ENCODE data around the gene TPRKB. TPM values are rescaled to one million over a fixed set of nuclear protein-coding genes. Genes with fewer than 3 reads are reported as not detected.

TPRKB gene
- total RNA-seq (2022; extraction: Qiagen RNA extraction): 67.3 to 107 TPM (median 83.2 TPM) in 5 replicates

GRCh38 chr2:73736855-73737779 is at the start of gene TPRKB:
Gene TPRKB, minus strand, starts transcription at chr2:73737345. Its CDS starts 2,776 bp downstream, at chr2:73734569.

GRCh38 chr2:73783883-73784282 is 46.7 kb upstream of the TPRKB start, which contains the start of gene C2orf78:
Gene C2orf78, plus strand, starts transcription at chr2:73784183. Its CDS starts 127 bp downstream, at chr2:73784310.

GRCh38 chr2:73779467-73780236 is 42.5 kb upstream of the TPRKB start, which contains the start of gene DUSP11:
Gene DUSP11, minus strand, starts transcription at chr2:73780103. Its CDS starts 129 bp downstream, at chr2:73779974.

Other genes starting within 250 kb of the TPRKB start
- not detected in 5 replicates for gene NAT8, start 94.9 kb downstream of the TPRKB start, total RNA-seq (2022; extraction: Qiagen RNA extraction)
- gene DUSP11, start 42.8 kb upstream of the TPRKB start, total RNA-seq (2022; extraction: Qiagen RNA extraction): 34.0 to 40.8 TPM (median 40.4 TPM) in 5 replicates
- gene C2orf78, start 46.8 kb upstream of the TPRKB start, total RNA-seq (2022; extraction: Qiagen RNA extraction): not detected in 5 replicates
- 49.9 to 59.6 TPM (median 55.4 TPM) in 5 replicates for gene STAMBP, start 91.6 kb upstream of the TPRKB start, total RNA-seq (2022; extraction: Qiagen RNA extraction)
- gene ACTG2, start 155.7 kb upstream of the TPRKB start, total RNA-seq (2022; extraction: Qiagen RNA extraction): 0.18 to 0.45 TPM (median 0.28 TPM) in 5 replicates
- gene DGUOK, start 189.5 kb upstream of the TPRKB start, total RNA-seq (2022; extraction: Qiagen RNA extraction): 153 to 175 TPM (median 158 TPM) in 5 replicates
- 7.7 to 15.5 TPM (median 13.0 TPM) in 5 replicates for gene TET3, start 247.6 kb upstream of the TPRKB start, total RNA-seq (2022; extraction: Qiagen RNA extraction)